HG03460 (cell line): ENCODE results near the gene IL4R.
A peak's percentile ranks its signal among the peaks of the same experiment; 100 is the strongest.
"Not testable (repeated sequence)": the region's sequence is repeated elsewhere in the genome, so short reads cannot be mapped to it uniquely, and the experiment has no call there.

Experiments used
- ATAC-seq: cut with Tn5 transposase; IDR thresholded peaks from one replicate; pipeline ENCODE4 v1.9.1; 2021; ENCODE audit not compliant: unreplicated experiment

The IL4R gene

DNA sequence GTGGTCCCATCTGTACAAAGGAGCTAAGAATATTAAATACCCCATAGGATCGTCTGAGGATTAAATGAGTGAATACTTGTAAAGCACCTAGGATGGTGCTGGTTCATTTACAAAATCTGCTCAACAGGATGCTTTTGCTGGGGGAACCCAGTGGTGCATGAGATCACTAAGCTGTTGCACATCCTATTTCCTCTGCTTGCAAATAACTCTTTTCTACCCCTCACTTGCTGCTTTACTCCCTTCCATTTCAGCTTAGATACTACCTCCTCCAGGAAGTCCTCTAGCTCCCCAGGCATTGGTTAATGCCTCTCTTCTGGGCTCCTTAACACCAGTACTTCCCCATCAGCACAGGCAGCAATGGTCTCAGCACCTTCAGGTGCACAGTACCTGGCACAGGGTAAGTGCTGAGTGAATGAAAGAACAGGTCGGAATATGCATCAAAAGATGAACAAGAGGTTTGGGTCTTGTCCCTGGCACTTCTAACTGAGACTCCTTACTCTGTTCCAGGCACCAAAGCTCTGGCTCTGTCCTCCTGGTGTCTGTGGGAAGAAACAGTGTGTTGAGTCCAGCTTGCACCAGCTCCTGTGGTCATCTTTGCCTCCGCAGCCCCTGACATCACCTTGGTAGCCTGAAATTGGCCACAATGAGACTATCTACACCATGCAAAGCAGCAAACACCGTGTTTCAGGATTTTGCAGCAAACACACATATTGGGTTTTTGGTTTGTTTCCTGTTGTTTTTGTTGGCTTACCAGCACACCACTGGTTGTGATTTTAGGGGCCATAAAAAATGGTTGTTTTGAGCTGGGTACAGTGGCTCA lies 64.1 kb downstream of the IL4R start:
- no peak for ATAC-seq

DNA sequence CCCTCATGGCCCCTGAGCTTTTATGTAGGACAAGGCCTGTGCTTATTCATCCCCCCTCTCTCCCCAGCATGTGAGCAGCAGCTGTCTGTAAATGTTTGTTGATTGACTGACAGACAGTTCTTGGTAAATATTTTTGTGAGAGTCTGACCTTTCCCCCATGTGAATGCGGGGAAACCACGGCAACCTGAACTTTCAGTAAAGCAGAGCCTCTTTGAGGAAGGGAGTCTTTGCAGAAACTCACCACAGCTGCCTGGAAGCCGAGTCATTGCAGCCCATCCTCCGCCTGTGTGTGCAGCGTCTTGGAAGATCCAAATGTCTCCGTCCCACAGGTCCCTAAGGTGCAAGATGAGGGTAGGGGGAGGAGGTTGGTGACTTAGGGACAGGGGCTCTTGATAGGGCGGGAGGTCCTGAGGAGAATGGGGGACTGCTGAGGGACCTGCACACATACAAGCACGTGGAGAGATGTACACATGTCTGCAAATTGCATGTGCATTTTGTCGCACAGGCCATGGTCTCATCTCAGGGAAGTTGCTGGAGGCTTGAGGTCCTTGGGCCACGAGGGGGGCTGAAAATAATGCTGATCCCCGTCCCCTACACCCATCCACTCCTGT lies 65.2 kb downstream of the IL4R start:
- ATAC-seq, result no peak

- no peak for ATAC-seq
Observed at GRCh38 chr16:27379919-27380318, 66.1 kb downstream of the IL4R start.

DNA sequence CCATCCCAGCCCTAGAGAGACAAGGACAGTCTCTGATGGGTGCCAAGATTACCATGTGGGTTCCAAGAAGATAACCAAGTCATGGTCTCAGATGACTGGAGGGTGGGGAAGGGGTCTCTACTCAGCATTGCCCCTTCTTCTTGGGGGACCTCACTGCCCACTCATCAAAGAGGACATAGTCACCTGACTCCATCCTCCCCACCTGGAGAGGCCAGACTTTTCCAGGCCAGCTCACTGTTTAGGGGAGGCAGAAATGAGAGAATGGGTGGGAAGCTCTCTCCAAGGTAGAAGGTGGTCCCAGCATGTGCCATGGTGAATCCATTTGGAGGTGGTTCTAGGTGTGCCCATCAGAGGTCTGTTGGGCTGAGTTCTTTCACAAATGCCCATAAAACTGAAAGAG lies 67.5 kb downstream of the IL4R start:
- no peak for ATAC-seq

DNA sequence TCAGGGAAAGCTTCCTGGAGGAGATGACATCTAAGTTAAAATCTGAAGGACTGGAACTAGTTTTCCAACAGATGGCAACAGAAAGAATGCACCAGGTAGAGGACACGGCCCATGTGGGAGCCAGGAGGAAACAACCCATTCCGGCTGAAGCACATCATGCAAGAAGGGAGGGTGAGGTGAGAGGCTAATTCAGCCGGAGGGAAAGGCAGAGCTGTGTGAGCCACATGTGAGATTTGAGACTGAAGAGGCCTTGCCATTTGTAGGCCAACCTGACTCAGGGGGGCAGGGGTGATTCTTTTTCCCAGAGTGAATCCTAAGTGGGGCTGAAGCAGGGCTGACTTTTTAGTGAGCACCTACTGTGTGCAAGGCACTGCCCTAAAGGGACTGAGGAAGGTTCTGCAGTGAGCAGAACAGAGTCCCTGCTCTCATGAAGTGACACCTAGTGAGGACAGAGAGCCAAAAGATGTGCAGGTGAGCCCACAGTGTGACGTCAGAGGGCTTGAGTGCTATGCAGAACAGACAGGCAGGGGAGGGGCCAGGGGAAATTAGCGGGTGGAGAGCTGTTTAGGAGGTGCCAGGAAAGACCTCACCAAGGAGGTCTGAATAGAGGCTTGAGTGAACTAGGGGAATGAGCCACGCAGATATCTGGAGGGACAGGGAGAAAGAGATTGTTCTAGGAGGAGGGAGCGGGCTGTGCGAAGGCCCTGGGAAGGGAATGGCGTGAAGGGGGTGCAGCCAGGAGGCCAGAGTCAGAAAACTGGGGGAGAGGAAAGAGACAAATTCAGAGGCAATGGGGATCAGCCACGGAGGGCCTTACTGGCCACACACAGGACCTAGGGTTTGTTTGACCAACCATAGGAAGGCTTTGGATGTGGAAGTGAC lies 68.4 kb downstream of the IL4R start:
- no peak for ATAC-seq

DNA sequence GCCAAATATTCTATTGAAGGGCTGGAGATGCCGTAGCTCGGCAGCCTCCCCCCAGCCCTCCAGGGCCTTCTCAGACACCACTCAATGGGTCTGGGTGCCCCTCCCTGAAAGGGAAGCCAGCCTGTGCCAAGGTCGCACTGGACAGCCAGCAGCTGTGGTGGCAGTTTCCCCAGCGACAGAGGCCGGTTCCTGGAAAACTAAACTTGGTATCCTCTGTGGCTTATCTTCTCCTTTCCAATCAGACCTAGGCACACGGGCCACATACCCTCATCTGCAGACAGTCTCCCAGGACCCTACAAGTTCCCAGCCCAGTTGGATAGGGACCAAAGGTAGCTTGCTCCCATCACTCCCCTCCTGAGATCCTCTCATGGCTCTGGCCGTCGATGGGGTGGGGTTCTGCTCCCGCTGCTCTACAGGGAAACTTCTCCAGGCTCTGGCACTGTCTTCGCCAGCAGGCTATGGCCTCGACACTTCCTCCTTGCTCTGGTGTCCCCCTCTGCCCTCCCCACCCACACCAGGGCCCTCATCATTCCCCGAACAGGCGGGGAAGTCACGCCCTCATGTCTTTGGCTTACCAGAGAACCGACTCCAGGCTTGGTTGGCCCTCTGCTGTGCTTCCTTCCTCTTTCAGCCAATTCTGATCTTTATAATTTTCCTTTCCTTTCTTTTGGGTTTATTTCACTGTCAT lies 69.9 kb downstream of the IL4R start:
- ATAC-seq, result no peak

DNA sequence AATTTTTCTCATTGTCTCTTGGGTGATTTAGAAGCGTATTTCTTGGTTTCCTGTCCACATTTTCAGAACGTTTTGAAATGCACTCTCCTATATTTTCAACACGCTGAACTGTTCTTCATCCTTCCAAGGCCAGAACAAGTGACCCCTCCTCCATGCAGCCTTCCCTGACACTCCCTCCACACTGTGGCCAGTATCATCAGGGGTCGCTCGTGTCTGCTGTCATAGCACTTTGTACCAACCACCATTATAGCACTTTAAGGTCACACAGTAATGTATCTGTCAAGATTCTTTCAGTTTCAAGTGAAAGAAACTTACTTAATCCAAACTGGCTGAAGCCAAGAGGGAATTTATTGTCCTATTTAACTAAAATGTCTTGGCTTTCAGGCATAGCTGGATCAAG lies 70.7 kb downstream of the IL4R start:
- ATAC-seq, result no peak

GRCh38 chr16:27385398-27385797 lies 71.6 kb downstream of the IL4R start:
- no peak for ATAC-seq

DNA sequence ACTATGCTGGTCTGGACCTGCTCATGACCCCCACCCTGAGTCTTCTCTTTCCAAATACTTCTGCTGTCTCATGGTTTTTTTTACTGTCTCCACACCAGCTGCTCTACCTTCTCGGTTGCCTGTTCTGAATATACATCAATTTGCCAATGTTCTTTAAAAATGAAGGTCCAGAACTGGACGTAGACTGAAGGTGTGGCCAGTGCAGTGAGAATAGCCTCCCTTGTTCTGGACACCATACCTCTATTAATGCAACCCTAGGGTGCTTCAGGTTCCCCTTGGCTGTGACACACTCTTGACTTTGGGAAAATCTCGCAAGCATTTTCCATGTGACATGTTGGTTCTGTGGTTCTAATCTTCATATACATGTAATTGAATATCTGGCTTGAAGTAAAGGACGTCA lies 72.9 kb downstream of the IL4R start:
- ATAC-seq, result no peak

GRCh38 chr16:27387724-27388123 lies 74.0 kb downstream of the IL4R start:
- peak; percentile 69 for ATAC-seq

DNA sequence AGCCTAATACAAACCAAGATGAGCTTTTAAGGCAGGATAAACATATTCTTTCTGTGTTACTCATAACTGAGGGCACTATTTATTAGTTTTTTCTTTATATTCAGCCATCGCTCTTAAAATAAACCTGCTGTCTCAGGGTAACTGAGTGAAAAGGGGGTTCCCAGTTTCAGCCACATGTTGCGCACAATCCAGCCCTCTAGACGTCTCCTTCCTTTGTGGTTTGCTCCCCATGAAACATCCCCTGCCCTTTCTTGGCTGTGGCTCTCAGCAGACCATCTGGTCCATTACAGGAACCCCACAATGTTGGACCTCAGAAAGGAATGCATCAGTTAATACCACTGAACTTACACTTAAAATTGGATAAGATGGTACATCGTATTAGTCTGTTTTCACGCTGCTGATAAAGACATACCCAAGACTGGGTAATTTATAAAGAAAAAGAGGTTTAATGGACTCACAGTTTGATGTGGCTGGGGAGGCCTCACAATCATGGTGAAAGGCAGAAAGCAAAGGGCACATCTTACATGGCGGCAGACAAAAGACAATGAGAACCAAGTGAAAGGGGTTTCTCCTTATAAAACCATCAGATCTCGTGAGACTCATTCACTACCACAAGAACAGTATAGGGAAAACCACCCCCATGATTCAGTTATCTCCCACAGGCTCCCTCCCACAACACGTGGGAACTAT lies 75.6 kb downstream of the IL4R start:
- ATAC-seq, result no peak

DNA sequence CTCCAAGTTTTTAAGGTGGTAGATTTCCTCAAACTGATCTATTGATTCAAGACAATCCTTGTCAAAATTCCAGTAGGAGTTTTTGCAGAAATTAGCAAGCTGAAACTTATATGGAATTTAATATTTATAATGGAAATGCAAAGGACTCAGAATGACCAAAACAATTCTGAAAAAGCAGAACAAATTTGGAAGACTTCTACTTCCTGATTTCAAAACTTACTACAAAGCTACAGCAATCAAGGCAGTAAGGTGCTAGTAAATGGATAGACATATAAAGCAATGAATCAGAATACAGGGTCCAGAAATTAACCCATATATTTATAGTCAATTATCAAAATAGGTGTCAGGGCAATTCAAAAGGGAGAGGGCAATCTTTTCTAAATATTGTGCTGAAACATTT lies 76.4 kb downstream of the IL4R start:
- ATAC-seq, result no peak

- ATAC-seq, result no peak
Observed at GRCh38 chr16:27392671-27393070, 78.9 kb downstream of the IL4R start.

GRCh38 chr16:27394516-27394915 lies 80.7 kb downstream of the IL4R start:
- ATAC-seq, result no peak

GRCh38 chr16:27398341-27398893 lies 84.6 kb downstream of the IL4R start:
- ATAC-seq, result not testable (repeated sequence)

GRCh38 chr16:27398894-27399853 lies 85.4 kb downstream of the IL4R start:
- ATAC-seq, result no peak

DNA sequence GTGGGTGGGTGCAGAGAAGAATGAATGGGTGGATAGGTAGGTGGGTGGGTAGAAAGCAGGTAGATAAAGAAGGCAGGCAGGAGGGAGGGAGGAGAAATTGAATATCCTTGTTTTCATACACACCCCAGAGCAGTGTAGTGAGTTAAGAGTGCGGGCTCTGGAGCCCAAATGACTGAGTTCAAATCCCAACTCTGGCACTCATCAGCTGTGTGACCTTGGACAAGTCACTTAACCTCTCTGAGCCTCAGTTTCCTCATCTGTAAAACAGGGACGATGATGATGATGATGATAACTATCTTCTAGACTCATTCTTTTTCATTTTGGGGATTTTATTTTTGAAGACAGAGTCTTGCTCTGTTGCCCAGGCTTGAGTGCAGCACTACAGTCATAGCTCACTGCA lies 86.2 kb downstream of the IL4R start:
- no peak for ATAC-seq

GRCh38 chr16:27400751-27401620 lies 87.2 kb downstream of the IL4R start:
- ATAC-seq, result no peak
